NB4 (cell line): ENCODE data around the gene PRKAG1.

Experiments
- CTCF ChIP-seq: IDR thresholded peaks from one replicate; pipeline ENCODE4 v1.5.1; 2012; ENCODE audit warnings: low read depth, low read length
- MYC ChIP-seq: IDR thresholded peaks from 2 replicates; pipeline ENCODE4 v1.6.1; 2011; ENCODE audit warnings: low read depth, low read length
- POLR2A ChIP-seq: IDR thresholded peaks from 2 replicates; pipeline ENCODE4 v1.6.1; 2011; ENCODE audit warnings: mild to moderate bottlenecking; ENCODE audit not compliant: insufficient read length; ENCODE audit errors: extremely low read depth
- TF ChIP-seq, protein P1 (sequence below): IDR thresholded peaks from 2 replicates; pipeline ENCODE4 v1.6.1; 2011; ENCODE audit warnings: low read depth, low read length

- TF ChIP-seq MYC (no peak), POLR2A (no peak), CTCF (no peak)
- TF ChIP-seq, protein P1, sequence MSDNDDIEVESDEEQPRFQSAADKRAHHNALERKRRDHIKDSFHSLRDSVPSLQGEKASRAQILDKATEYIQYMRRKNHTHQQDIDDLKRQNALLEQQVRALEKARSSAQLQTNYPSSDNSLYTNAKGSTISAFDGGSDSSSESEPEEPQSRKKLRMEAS: no peak
These were observed 32.8 kb upstream of the PRKAG1 start for GRCh38 chr12:49051373-49051764.
